Esophagus squamous epithelium (tissue), 5 donors: ENCODE data around the gene SMAD3. TPM values are rescaled to one million over a fixed set of nuclear protein-coding genes. Genes with fewer than 3 reads are reported as not detected.

Experiments used
- DNase-seq: peaks from one replicate; lab custom pipeline; 2025; lab: John Stamatoyannopoulos, UW
- H3K27ac ChIP-seq, 4 donors: fragments of 200-600 bp; sonication (generic); one replicate each; pipeline ENCODE4 v1.5.1; 2016 to 2019; ENCODE audit warnings: mild to moderate bottlenecking in 1 of 4
- H3K27me3 ChIP-seq, 4 donors: fragments of 200-600 bp; sonication (generic); 1 replicate in 3 of 4; 2 replicates in 1 of 4; pipeline versions ENCODE4 v1.5.1 to v1.6.0; 2017 to 2021; ENCODE audit warnings: antibody characterized with exemption in 1 of 4
- H3K36me3 ChIP-seq, 3 donors: fragments of 200-600 bp; sonication (generic); one replicate each; pipeline ENCODE4 v1.5.1; 2016 to 2019
- H3K4me1 ChIP-seq, 3 donors: fragments of 200-600 bp; sonication (generic); one replicate each; pipeline ENCODE4 v1.5.1; 2017 to 2019
- H3K4me3 ChIP-seq, 4 donors: fragments of 200-600 bp; sonication (generic); 1 replicate in 3 of 4; 2 replicates in 1 of 4; pipeline ENCODE4 v1.5.1; 2016 to 2019; ENCODE audit warnings: mild to moderate bottlenecking in 2 of 4, moderate library complexity in 1 of 4
- H3K9me3 ChIP-seq, 3 donors: fragments of 200-600 bp; sonication (generic); one replicate each; pipeline ENCODE4 v1.5.1; 2016 to 2019
- CTCF ChIP-seq, 6 experiments: fragments of 450-650 bp in 4 of 6; fragments of 200-600 bp in 2 of 6; sonication (generic) in 2 of 6; IDR thresholded peaks; one replicate each; pipeline ENCODE4 v1.5.1; 2016 to 2019; ENCODE audit warnings: antibody characterized with exemption in 6 of 6, mild to moderate bottlenecking in 4 of 6, moderate library complexity in 4 of 6
- POLR2A ChIP-seq, 4 donors: fragments of 450-650 bp; IDR thresholded peaks; one replicate each; pipeline ENCODE4 v1.6.1; 2017; ENCODE audit warnings: antibody characterized with exemption in 4 of 4, mild to moderate bottlenecking in 4 of 4, moderate library complexity in 3 of 4
- WGBS, 2 donors: methylation state at CpG; one replicate each; pipeline ENCODE4 v1.1.5; 2018; 5-methylcytosine and 5-hydroxymethylcytosine counted together
- intact Hi-C: fragments of 100-400 bp; cut with DNase I; formaldehyde crosslinking; loops from one replicate; pipeline ENCODE4 v1.15.0; 2022
- total RNA-seq, 4 donors: library from RNA; depleted of rRNA; stranded (reverse); fragments of >200 nt; gene quantifications; one replicate each; pipeline ENCODE4 v1.1.0, GENCODE V29; 2016
- donor health status: DM: yes; HTN: yes; CAD: no.

Gene SMAD3
- total RNA-seq, 4 donors from 2014 or later: 70.8 to 134 (median 105) TPM

GRCh38 chr15:67161881-67162280, 96.5 kb downstream of the SMAD3 start:
- Histone ChIP-seq H3K27ac (peak overlapping the region in 3 of 4 donors; percentile 20 to 46 (median 36)), H3K27me3 (no peaks in the 10 kb centered on the region), H3K36me3 (peaks cover 0 to 23% (median 4%) of the 10 kb centered on the region in 3 donors), H3K4me3 (no peak overlapping the region), H3K4me1 (peaks cover 24 to 76% (median 50%) of the 10 kb centered on the region in 3 donors), H3K9me3 (no peaks in the 10 kb centered on the region)
- TF ChIP-seq CTCF (IDR thresholded peaks at IDR 0.05) (no peak), POLR2A (IDR thresholded peaks at IDR 0.05) (no peak)
- 80% methylated on average over 3 of the region's 4 CpGs for WGBS, 2 donors
- intact Hi-C loops: no loop called here
- no peak for DNase-seq

- peak overlapping the region in 3 of 4 donors; percentile 78 to 89 (median 89) for H3K27ac ChIP-seq
- WGBS, 2 donors: 95 to 100% methylated on average over 6 of the region's 6 CpGs
Observed at GRCh38 chr15:67163180-67163579, 97.8 kb downstream of the SMAD3 start.

GRCh38 chr15:67164401-67164791, 99.0 kb downstream of the SMAD3 start:
- intact Hi-C loops: no loop called here
- no peaks in the 10 kb centered on the region for H3K9me3 ChIP-seq
- TF ChIP-seq POLR2A (IDR thresholded peaks at IDR 0.05) (no peak), CTCF (IDR thresholded peaks at IDR 0.05) (no peak)
- 14 to 20% methylated on average over 1 of the region's 5 CpGs for WGBS, 2 donors
- no peak overlapping the region for H3K4me3 ChIP-seq
- H3K36me3 ChIP-seq: peaks cover 0 to 47% (median 12%) of the 10 kb centered on the region in 3 donors
- DNase-seq: no peak
- no peaks in the 10 kb centered on the region for H3K27me3 ChIP-seq
- peak overlapping the region; percentile 78 to 89 (median 88) for H3K27ac ChIP-seq
- peaks cover 41 to 81% (median 57%) of the 10 kb centered on the region in 3 donors for H3K4me1 ChIP-seq

More at GRCh38 chr15:67163180-67163579, 97.8 kb downstream of the SMAD3 start:
- Histone ChIP-seq H3K9me3 (no peaks in the 10 kb centered on the region), H3K27me3 (no peaks in the 10 kb centered on the region), H3K4me3 (no peak overlapping the region), H3K36me3 (peaks cover 0 to 35% (median 12%) of the 10 kb centered on the region in 3 donors), H3K4me1 (peaks cover 36 to 76% (median 55%) of the 10 kb centered on the region in 3 donors)
- intact Hi-C loops: no loop called here
- TF ChIP-seq CTCF (IDR thresholded peaks at IDR 0.05): no peak
- no peak for TF ChIP-seq POLR2A (IDR thresholded peaks at IDR 0.05)
- no peak for DNase-seq

- 60 to 100% methylated on average over 1 of the region's 17 CpGs for WGBS, 2 donors
- no peaks in the 10 kb centered on the region for H3K9me3 ChIP-seq
- no peaks in the 10 kb centered on the region for H3K27me3 ChIP-seq
- H3K27ac ChIP-seq: peak overlapping the region; percentile 78 to 89 (median 88)
- no peak for DNase-seq
- no peak for TF ChIP-seq CTCF (IDR thresholded peaks at IDR 0.05)
- TF ChIP-seq POLR2A (IDR thresholded peaks at IDR 0.05): no peak
- H3K4me1 ChIP-seq: peaks cover 41 to 86% (median 59%) of the 10 kb centered on the region in 3 donors
- no peak overlapping the region for H3K4me3 ChIP-seq
- peaks cover 0 to 51% (median 12%) of the 10 kb centered on the region in 3 donors for H3K36me3 ChIP-seq
- intact Hi-C loops: no loop called here
Observed at GRCh38 chr15:67164811-67165253, 99.4 kb downstream of the SMAD3 start.
